Neural cell (in vitro differentiated cells): ENCODE results near the gene BRD9.

Experiments
- CTCF ChIP-seq: fragments of 450-650 bp; IDR thresholded peaks from 2 replicates; pipeline ENCODE4 v1.5.1; 2014; ENCODE audit warnings: antibody characterized with exemption, mild to moderate bottlenecking, moderate library complexity; ENCODE audit not compliant: poor library complexity, severe bottlenecking
- EP300 ChIP-seq: fragments of 450-650 bp; conservative IDR thresholded peaks from 2 replicates; pipeline ENCODE4 v1.6.1; 2014; ENCODE audit warnings: antibody characterized with exemption, mild to moderate bottlenecking, moderate library complexity; ENCODE audit not compliant: poor library complexity, severe bottlenecking
- EZH2 ChIP-seq: fragments of 200-600, 300-800 bp; shearing (Covaris generic), sonication (generic); IDR thresholded peaks from 2 replicates; pipeline ENCODE4 v1.6.1; 2014; ENCODE audit warnings: antibody characterized with exemption, low read length, borderline replicate concordance, mild to moderate bottlenecking; ENCODE audit not compliant: insufficient read depth, poor library complexity, severe bottlenecking
- POLR2AphosphoS5 ChIP-seq: IDR thresholded peaks from 2 replicates; pipeline ENCODE4 v1.6.1; 2012
- RAD21 ChIP-seq: fragments of 450-650 bp; conservative IDR thresholded peaks from 2 replicates; pipeline ENCODE4 v1.6.1; 2014; ENCODE audit warnings: antibody characterized with exemption, mild to moderate bottlenecking, moderate library complexity
- TAF1 ChIP-seq: IDR thresholded peaks from 2 replicates; pipeline ENCODE4 v1.6.1; 2012; ENCODE audit warnings: low read depth
- TF ChIP-seq, protein P1 (sequence below): IDR thresholded peaks from 2 replicates; pipeline ENCODE4 v1.6.1; 2012; ENCODE audit warnings: borderline replicate concordance

DNA sequence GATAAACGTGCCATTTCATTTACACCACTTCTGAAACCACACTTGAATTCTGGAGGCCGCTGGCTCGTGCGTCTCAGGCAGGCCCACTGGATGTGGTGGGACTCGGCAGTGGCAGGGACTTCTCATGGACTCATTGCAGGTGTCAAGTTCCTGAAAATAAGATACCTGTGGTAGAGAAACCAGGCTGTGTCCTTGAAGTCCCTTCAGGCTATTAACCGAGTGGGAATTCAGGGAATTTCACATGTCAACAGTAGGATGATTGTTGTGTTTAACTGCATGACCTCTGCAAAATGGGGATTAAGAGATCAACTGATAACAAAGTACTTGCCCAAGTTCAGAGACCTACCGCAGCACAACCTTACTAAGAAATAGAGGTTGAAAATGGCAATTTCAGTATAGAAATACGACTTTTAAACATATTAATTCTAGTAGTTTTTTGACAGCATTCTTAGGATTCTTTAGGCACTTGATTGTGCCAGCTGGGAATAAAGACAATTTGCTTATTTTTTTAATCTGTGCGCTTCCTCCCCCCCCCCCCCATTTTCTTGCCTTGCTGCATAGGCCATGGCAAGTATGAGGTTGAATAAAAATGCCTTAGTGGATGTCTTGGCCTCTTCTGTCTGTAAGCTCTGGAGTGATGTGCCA is 26.9 kb upstream of the BRD9 start:
- TF ChIP-seq, protein P1, sequence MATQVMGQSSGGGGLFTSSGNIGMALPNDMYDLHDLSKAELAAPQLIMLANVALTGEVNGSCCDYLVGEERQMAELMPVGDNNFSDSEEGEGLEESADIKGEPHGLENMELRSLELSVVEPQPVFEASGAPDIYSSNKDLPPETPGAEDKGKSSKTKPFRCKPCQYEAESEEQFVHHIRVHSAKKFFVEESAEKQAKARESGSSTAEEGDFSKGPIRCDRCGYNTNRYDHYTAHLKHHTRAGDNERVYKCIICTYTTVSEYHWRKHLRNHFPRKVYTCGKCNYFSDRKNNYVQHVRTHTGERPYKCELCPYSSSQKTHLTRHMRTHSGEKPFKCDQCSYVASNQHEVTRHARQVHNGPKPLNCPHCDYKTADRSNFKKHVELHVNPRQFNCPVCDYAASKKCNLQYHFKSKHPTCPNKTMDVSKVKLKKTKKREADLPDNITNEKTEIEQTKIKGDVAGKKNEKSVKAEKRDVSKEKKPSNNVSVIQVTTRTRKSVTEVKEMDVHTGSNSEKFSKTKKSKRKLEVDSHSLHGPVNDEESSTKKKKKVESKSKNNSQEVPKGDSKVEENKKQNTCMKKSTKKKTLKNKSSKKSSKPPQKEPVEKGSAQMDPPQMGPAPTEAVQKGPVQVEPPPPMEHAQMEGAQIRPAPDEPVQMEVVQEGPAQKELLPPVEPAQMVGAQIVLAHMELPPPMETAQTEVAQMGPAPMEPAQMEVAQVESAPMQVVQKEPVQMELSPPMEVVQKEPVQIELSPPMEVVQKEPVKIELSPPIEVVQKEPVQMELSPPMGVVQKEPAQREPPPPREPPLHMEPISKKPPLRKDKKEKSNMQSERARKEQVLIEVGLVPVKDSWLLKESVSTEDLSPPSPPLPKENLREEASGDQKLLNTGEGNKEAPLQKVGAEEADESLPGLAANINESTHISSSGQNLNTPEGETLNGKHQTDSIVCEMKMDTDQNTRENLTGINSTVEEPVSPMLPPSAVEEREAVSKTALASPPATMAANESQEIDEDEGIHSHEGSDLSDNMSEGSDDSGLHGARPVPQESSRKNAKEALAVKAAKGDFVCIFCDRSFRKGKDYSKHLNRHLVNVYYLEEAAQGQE: no peak
- no peak for TF ChIP-seq EZH2
- no peak for TF ChIP-seq RAD21
- no peak for TF ChIP-seq CTCF
- TF ChIP-seq EP300: no peak
- TF ChIP-seq POLR2AphosphoS5: no peak
- TF ChIP-seq TAF1: no peak
